Liver (tissue), 9 donors: ENCODE measurements around the gene HOXB4. TPM values are rescaled to one million over a fixed set of nuclear protein-coding genes. Genes with fewer than 3 reads are reported as not detected.
A peak's percentile ranks its signal among the peaks of the same experiment; 100 is the strongest.

Experiments
- DNase-seq: peaks from one replicate; pipeline ENCODE4 v3.0.0-alpha.2; 2017; ENCODE audit warnings: low spot score
- H3K27ac ChIP-seq, 2 donors: one replicate each; pipeline ENCODE4 v1.7.0; 2013; ENCODE audit warnings: inconsistent platforms in 2 of 2, low read length in 2 of 2, control low read depth in 1 of 2, low read depth in 1 of 2, mild to moderate bottlenecking in 1 of 2
- H3K27me3 ChIP-seq, 4 donors: one replicate each; pipeline versions ENCODE4 v1.6.1 to v1.7.0; 2013; ENCODE audit warnings: low read length in 3 of 4, inconsistent platforms in 1 of 4, mild to moderate bottlenecking in 1 of 4, moderate library complexity in 1 of 4; ENCODE audit not compliant: control insufficient read depth in 4 of 4, insufficient read depth in 4 of 4
- H3K36me3 ChIP-seq, 4 donors: one replicate each; pipeline versions ENCODE4 v1.6.1 to v1.7.0; 2013; ENCODE audit warnings: low read length in 3 of 4, mild to moderate bottlenecking in 3 of 4, low read depth in 1 of 4, moderate library complexity in 1 of 4; ENCODE audit not compliant: control insufficient read depth in 4 of 4, insufficient read depth in 3 of 4
- H3K4me1 ChIP-seq, 4 donors: one replicate each; pipeline versions ENCODE4 v1.6.1 to v1.7.0; 2013; ENCODE audit warnings: low read length in 3 of 4, mild to moderate bottlenecking in 3 of 4, moderate library complexity in 1 of 4; ENCODE audit not compliant: control insufficient read depth in 4 of 4, insufficient read depth in 4 of 4
- H3K4me3 ChIP-seq, 3 donors: one replicate each; pipeline versions ENCODE4 v1.6.1 to v1.7.0; 2013; ENCODE audit warnings: low read length in 3 of 3, control low read depth in 1 of 3, low read depth in 1 of 3, mild to moderate bottlenecking in 1 of 3
- H3K9ac ChIP-seq, 2 donors: one replicate each; pipeline ENCODE4 v1.7.0; 2013; ENCODE audit warnings: low read length in 2 of 2, mild to moderate bottlenecking in 2 of 2, moderate library complexity in 2 of 2, control low read depth in 1 of 2, low read depth in 1 of 2
- H3K9me3 ChIP-seq, 4 donors: one replicate each; pipeline versions ENCODE4 v1.6.1 to v1.7.0; 2013; ENCODE audit warnings: low read length in 3 of 4; ENCODE audit not compliant: control insufficient read depth in 4 of 4
- EGR1 ChIP-seq, 2 donors: IDR thresholded peaks; 2 replicates each; pipeline ENCODE4 v1.6.1; 2016 to 2018; ENCODE audit warnings: antibody characterized with exemption in 2 of 2, low read depth in 2 of 2
- FOXA1 ChIP-seq: IDR thresholded peaks from 2 replicates; pipeline ENCODE4 v1.6.1; 2016; ENCODE audit warnings: antibody characterized with exemption
- FOXA2 ChIP-seq: IDR thresholded peaks from 2 replicates; pipeline ENCODE4 v1.6.1; 2016; ENCODE audit warnings: antibody characterized with exemption
- GABPA ChIP-seq, 2 donors: IDR thresholded peaks in 1 of 2; conservative IDR thresholded peaks in 1 of 2; 2 replicates each; pipeline ENCODE4 v1.6.1; 2016; ENCODE audit warnings: antibody characterized with exemption in 2 of 2, mild to moderate bottlenecking in 1 of 2, moderate library complexity in 1 of 2
- HNF4A ChIP-seq, 2 donors: conservative IDR thresholded peaks; 2 replicates each; pipeline ENCODE4 v1.6.1; 2016; ENCODE audit warnings: antibody characterized with exemption in 2 of 2, mild to moderate bottlenecking in 2 of 2
- HNF4G ChIP-seq: IDR thresholded peaks from 2 replicates; pipeline ENCODE4 v1.6.1; 2016; ENCODE audit warnings: antibody characterized with exemption
- JUND ChIP-seq, 2 donors: IDR thresholded peaks; 2 replicates each; pipeline ENCODE4 v1.6.1; 2016; ENCODE audit warnings: antibody characterized with exemption in 2 of 2
- NR2F2 ChIP-seq: IDR thresholded peaks from 2 replicates; pipeline ENCODE4 v1.6.1; 2016; ENCODE audit warnings: antibody characterized with exemption
- RXRA ChIP-seq, 2 donors: IDR thresholded peaks; 2 replicates each; pipeline ENCODE4 v1.6.1; 2017 to 2018; ENCODE audit warnings: antibody characterized with exemption in 2 of 2, mild to moderate bottlenecking in 1 of 2
- SP1 ChIP-seq: IDR thresholded peaks from 2 replicates; pipeline ENCODE4 v1.6.1; 2018; ENCODE audit warnings: antibody characterized with exemption, mild to moderate bottlenecking
- TAF1 ChIP-seq: conservative IDR thresholded peaks from 2 replicates; pipeline ENCODE4 v1.6.1; 2016; ENCODE audit warnings: antibody characterized with exemption, mild to moderate bottlenecking
- YY1 ChIP-seq: IDR thresholded peaks from 2 replicates; pipeline ENCODE4 v1.6.1; 2016; ENCODE audit warnings: antibody characterized with exemption, mild to moderate bottlenecking
- WGBS: extraction: QIAGEN DNeasy Blood & Tissue Kit; methylation state at CpG from one replicate; pipeline ENCODE4 v1.1.7; 2013; 5-methylcytosine and 5-hydroxymethylcytosine counted together
- polyA plus RNA-seq, 2 donors: library from polyadenylated mRNA; stranded (reverse) in 1 of 2; unstranded in 1 of 2; fragments of 200-250 nt in 1 of 2; fragments of >200 nt in 1 of 2; fragmentation: Nextera tagmentation in 1 of 2; extraction: Ambion mirVana in 1 of 2; gene quantifications; one replicate each; pipeline versions ENCODE4 v1.2.1 to v1.2.3, GENCODE V29; 2013 to 2015
- total RNA-seq, 2 donors: library from RNA; depleted of rRNA; stranded (reverse); fragments of >200 nt; gene quantifications; one replicate each; pipeline ENCODE4 v1.2.3, GENCODE V29; 2014
- TF ChIP-seq, protein P1 (sequence below): IDR thresholded peaks from 2 replicates; pipeline ENCODE4 v1.6.1; 2016; ENCODE audit warnings: antibody characterized with exemption
- TF ChIP-seq, protein P2 (sequence below): IDR thresholded peaks from 2 replicates; pipeline ENCODE4 v1.6.1; 2016; ENCODE audit warnings: antibody characterized with exemption
- TF ChIP-seq, protein P3 (sequence below): fragments of 150-350 bp; IDR thresholded peaks from 2 replicates; pipeline ENCODE4 v1.5.1; 2017; ENCODE audit warnings: improper control_type of control experiment, low read depth, low read length; ENCODE audit not compliant: missing input control
- TF ChIP-seq, protein P4 (sequence below): IDR thresholded peaks from 2 replicates; pipeline ENCODE4 v1.6.1; 2016; ENCODE audit warnings: antibody characterized with exemption, mild to moderate bottlenecking
- TF ChIP-seq, protein P5 (sequence below): IDR thresholded peaks from 2 replicates; pipeline ENCODE4 v1.6.1; 2016; ENCODE audit warnings: antibody characterized with exemption
- donor health status: healthy.
- donor health status: healthy.
- donor health status: healthy.
- donor health status: healthy.
- donor health status: healthy.

Gene HOXB4
- total and polyA plus RNA-seq, 4 donors: 0.19 to 0.75 (median 0.50) TPM

DNA sequence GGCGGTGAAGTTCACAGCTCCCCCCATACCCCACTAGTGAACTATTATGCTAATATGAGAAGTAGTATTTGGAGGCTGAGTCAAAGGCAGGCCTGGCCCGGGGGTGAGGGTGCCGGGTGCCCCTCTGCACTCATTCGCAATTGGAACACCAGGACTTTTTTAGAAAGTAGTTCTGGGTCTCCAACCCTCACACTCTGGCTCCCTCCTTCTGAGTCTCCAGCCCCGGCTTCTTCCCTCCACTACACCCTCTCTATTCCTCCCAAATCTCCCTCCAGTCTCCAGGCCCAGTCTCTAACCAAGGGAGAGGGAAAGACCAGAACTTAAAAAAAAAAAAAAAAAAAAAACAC lies 21.9 kb downstream of the HOXB4 start:
- H3K9ac ChIP-seq: no peak overlapping the region
- peaks cover 0 to 5% (median 1%) of the 10 kb centered on the region in 4 donors for H3K27me3 ChIP-seq
- H3K27ac ChIP-seq: peak overlapping the region in 1 of 2 donors; percentile 57
- H3K9me3 ChIP-seq: no peaks in the 10 kb centered on the region
- no peaks in the 10 kb centered on the region for H3K36me3 ChIP-seq
- WGBS: 23% methylated on average over 5 of the region's 5 CpGs
- no peak for DNase-seq
- H3K4me3 ChIP-seq: no peak overlapping the region
- H3K4me1 ChIP-seq: no peaks in the 10 kb centered on the region
- TF ChIP-seq SP1: no peak
- TF ChIP-seq HNF4A (conservative IDR thresholded peaks at IDR 0.05): no peak
- no peak for TF ChIP-seq FOXA2
- TF ChIP-seq, protein P1, sequence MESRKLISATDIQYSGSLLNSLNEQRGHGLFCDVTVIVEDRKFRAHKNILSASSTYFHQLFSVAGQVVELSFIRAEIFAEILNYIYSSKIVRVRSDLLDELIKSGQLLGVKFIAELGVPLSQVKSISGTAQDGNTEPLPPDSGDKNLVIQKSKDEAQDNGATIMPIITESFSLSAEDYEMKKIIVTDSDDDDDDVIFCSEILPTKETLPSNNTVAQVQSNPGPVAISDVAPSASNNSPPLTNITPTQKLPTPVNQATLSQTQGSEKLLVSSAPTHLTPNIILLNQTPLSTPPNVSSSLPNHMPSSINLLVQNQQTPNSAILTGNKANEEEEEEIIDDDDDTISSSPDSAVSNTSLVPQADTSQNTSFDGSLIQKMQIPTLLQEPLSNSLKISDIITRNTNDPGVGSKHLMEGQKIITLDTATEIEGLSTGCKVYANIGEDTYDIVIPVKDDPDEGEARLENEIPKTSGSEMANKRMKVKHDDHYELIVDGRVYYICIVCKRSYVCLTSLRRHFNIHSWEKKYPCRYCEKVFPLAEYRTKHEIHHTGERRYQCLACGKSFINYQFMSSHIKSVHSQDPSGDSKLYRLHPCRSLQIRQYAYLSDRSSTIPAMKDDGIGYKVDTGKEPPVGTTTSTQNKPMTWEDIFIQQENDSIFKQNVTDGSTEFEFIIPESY: no peak
- TF ChIP-seq, protein P2, sequence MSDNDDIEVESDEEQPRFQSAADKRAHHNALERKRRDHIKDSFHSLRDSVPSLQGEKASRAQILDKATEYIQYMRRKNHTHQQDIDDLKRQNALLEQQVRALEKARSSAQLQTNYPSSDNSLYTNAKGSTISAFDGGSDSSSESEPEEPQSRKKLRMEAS: no peak
- TF ChIP-seq NR2F2: no peak
- TF ChIP-seq FOXA1: no peak
- TF ChIP-seq JUND (IDR thresholded peaks at IDR 0.05): no peak
- TF ChIP-seq, protein P3, sequence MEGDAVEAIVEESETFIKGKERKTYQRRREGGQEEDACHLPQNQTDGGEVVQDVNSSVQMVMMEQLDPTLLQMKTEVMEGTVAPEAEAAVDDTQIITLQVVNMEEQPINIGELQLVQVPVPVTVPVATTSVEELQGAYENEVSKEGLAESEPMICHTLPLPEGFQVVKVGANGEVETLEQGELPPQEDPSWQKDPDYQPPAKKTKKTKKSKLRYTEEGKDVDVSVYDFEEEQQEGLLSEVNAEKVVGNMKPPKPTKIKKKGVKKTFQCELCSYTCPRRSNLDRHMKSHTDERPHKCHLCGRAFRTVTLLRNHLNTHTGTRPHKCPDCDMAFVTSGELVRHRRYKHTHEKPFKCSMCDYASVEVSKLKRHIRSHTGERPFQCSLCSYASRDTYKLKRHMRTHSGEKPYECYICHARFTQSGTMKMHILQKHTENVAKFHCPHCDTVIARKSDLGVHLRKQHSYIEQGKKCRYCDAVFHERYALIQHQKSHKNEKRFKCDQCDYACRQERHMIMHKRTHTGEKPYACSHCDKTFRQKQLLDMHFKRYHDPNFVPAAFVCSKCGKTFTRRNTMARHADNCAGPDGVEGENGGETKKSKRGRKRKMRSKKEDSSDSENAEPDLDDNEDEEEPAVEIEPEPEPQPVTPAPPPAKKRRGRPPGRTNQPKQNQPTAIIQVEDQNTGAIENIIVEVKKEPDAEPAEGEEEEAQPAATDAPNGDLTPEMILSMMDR: no peak
- TF ChIP-seq HNF4G: no peak
- TF ChIP-seq, protein P4, sequence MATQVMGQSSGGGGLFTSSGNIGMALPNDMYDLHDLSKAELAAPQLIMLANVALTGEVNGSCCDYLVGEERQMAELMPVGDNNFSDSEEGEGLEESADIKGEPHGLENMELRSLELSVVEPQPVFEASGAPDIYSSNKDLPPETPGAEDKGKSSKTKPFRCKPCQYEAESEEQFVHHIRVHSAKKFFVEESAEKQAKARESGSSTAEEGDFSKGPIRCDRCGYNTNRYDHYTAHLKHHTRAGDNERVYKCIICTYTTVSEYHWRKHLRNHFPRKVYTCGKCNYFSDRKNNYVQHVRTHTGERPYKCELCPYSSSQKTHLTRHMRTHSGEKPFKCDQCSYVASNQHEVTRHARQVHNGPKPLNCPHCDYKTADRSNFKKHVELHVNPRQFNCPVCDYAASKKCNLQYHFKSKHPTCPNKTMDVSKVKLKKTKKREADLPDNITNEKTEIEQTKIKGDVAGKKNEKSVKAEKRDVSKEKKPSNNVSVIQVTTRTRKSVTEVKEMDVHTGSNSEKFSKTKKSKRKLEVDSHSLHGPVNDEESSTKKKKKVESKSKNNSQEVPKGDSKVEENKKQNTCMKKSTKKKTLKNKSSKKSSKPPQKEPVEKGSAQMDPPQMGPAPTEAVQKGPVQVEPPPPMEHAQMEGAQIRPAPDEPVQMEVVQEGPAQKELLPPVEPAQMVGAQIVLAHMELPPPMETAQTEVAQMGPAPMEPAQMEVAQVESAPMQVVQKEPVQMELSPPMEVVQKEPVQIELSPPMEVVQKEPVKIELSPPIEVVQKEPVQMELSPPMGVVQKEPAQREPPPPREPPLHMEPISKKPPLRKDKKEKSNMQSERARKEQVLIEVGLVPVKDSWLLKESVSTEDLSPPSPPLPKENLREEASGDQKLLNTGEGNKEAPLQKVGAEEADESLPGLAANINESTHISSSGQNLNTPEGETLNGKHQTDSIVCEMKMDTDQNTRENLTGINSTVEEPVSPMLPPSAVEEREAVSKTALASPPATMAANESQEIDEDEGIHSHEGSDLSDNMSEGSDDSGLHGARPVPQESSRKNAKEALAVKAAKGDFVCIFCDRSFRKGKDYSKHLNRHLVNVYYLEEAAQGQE: no peak
- no peak for TF ChIP-seq EGR1 (IDR thresholded peaks at IDR 0.05; ENCODE audit: low read depth in 2 of 2)
- TF ChIP-seq GABPA (IDR thresholded peaks at IDR 0.05 in 1 of 2, conservative IDR thresholded peaks at IDR 0.05 in 1 of 2): no peak
- TF ChIP-seq, protein P5, sequence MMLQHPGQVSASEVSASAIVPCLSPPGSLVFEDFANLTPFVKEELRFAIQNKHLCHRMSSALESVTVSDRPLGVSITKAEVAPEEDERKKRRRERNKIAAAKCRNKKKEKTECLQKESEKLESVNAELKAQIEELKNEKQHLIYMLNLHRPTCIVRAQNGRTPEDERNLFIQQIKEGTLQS: no peak
- no peak for TF ChIP-seq RXRA (IDR thresholded peaks at IDR 0.05)
- no peak for TF ChIP-seq YY1
- TF ChIP-seq TAF1: no peak
